Esophagus squamous epithelium (tissue), 5 donors: ENCODE data around the gene INMT. TPM values are rescaled to one million over a fixed set of nuclear protein-coding genes. Genes with fewer than 3 reads are reported as not detected.

Experiments
- DNase-seq: peaks from one replicate; lab custom pipeline; 2025; lab: John Stamatoyannopoulos, UW
- H3K27ac ChIP-seq, 4 donors: fragments of 200-600 bp; sonication (generic); one replicate each; pipeline ENCODE4 v1.5.1; 2016 to 2019; ENCODE audit warnings: mild to moderate bottlenecking in 1 of 4
- H3K27me3 ChIP-seq, 4 donors: fragments of 200-600 bp; sonication (generic); 1 replicate in 3 of 4; 2 replicates in 1 of 4; pipeline versions ENCODE4 v1.5.1 to v1.6.0; 2017 to 2021; ENCODE audit warnings: antibody characterized with exemption in 1 of 4
- H3K36me3 ChIP-seq, 3 donors: fragments of 200-600 bp; sonication (generic); one replicate each; pipeline ENCODE4 v1.5.1; 2016 to 2019
- H3K4me1 ChIP-seq, 3 donors: fragments of 200-600 bp; sonication (generic); one replicate each; pipeline ENCODE4 v1.5.1; 2017 to 2019
- H3K4me3 ChIP-seq, 4 donors: fragments of 200-600 bp; sonication (generic); 1 replicate in 3 of 4; 2 replicates in 1 of 4; pipeline ENCODE4 v1.5.1; 2016 to 2019; ENCODE audit warnings: mild to moderate bottlenecking in 2 of 4, moderate library complexity in 1 of 4
- H3K9me3 ChIP-seq, 3 donors: fragments of 200-600 bp; sonication (generic); one replicate each; pipeline ENCODE4 v1.5.1; 2016 to 2019
- POLR2A ChIP-seq, 4 donors: fragments of 450-650 bp; IDR thresholded peaks; one replicate each; pipeline ENCODE4 v1.6.1; 2017; ENCODE audit warnings: antibody characterized with exemption in 4 of 4, mild to moderate bottlenecking in 4 of 4, moderate library complexity in 3 of 4
- WGBS, 2 donors: methylation state at CpG; one replicate each; pipeline ENCODE4 v1.1.5; 2018; 5-methylcytosine and 5-hydroxymethylcytosine counted together
- intact Hi-C: fragments of 100-400 bp; cut with DNase I; formaldehyde crosslinking; loops from one replicate; pipeline ENCODE4 v1.15.0; 2022
- total RNA-seq, 4 donors: library from RNA; depleted of rRNA; stranded (reverse); fragments of >200 nt; gene quantifications; one replicate each; pipeline ENCODE4 v1.1.0, GENCODE V29; 2016
- TF ChIP-seq, protein P1 (sequence below), 6 experiments: fragments of 450-650 bp in 4 of 6; fragments of 200-600 bp in 2 of 6; sonication (generic) in 2 of 6; IDR thresholded peaks; one replicate each; pipeline ENCODE4 v1.5.1; 2016 to 2019; ENCODE audit warnings: antibody characterized with exemption in 6 of 6, mild to moderate bottlenecking in 4 of 6, moderate library complexity in 4 of 6
- donor health status: DM: yes; HTN: yes; CAD: no.

Gene INMT
- total RNA-seq, 4 donors from 2014 or later: 0.76 to 40.2 (median 7.8) TPM

DNA sequence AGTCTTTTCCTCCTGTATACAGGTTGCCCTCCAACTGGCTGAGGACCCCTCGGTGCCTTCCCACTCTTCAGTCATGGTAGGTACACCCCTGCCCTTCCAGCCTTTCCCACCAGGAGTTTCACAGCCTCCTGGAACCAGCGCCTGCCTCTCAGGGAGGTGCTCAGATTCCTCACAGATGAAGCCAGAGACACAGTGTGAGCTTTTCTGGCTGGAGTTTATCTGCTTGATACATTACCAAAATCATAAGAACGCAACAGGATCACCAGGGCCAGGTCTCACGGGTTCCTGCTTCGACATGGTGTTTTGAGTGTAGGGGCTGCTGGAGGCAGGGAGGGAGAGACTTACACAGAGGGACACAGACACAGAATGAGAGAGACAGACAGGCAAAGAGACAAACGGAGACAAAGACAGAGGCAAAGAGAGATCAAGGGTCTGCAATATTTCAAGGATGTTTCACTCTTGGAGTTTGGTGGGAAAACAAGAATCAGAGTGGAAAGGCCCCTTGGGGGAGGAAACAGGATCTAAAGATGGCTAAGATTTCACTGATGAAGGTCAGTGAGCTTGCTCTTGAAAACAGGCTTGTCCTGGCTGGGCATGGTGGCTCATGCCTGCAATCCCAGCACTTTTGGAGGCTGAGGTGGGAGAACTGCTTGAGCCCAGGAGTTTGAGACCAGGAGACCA, 6.5 kb upstream of the INMT start:
- Histone ChIP-seq H3K27ac (no peak overlapping the region), H3K4me3 (no peak overlapping the region), H3K4me1 (peaks cover 0 to 17% (median 7%) of the 10 kb centered on the region in 3 donors), H3K27me3 (no peaks in the 10 kb centered on the region), H3K9me3 (no peaks in the 10 kb centered on the region), H3K36me3 (no peaks in the 10 kb centered on the region)
- intact Hi-C loops: no loop called here
- TF ChIP-seq, protein P1, sequence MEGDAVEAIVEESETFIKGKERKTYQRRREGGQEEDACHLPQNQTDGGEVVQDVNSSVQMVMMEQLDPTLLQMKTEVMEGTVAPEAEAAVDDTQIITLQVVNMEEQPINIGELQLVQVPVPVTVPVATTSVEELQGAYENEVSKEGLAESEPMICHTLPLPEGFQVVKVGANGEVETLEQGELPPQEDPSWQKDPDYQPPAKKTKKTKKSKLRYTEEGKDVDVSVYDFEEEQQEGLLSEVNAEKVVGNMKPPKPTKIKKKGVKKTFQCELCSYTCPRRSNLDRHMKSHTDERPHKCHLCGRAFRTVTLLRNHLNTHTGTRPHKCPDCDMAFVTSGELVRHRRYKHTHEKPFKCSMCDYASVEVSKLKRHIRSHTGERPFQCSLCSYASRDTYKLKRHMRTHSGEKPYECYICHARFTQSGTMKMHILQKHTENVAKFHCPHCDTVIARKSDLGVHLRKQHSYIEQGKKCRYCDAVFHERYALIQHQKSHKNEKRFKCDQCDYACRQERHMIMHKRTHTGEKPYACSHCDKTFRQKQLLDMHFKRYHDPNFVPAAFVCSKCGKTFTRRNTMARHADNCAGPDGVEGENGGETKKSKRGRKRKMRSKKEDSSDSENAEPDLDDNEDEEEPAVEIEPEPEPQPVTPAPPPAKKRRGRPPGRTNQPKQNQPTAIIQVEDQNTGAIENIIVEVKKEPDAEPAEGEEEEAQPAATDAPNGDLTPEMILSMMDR (IDR thresholded peaks at IDR 0.05): no peak
- TF ChIP-seq POLR2A (IDR thresholded peaks at IDR 0.05): no peak
- DNase-seq: no peak
- 80 to 82% methylated on average over 5 to 6 of the region's 6 CpGs for WGBS, 2 donors

DNA sequence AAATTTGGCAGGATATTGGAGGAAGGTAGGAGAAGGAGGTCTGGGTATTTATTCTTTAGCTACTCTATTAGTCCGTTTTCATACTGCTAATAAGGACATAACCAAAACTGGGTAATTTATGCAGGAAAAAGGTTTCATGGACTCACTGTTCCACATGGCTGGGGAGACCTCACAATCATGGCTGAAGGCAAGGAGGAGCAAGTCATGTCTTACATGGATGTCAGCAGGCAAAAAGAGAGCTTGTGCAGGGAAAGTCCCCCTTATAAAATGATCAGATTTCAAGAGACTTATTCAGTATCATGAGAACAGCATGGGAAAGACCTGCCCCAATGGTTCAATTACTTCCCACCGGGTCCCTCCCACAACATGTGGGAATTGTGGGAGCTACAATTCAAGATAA, 1.9 kb upstream of the INMT start:
- Histone ChIP-seq H3K36me3 (no peaks in the 10 kb centered on the region), H3K27ac (peak overlapping the region in 3 of 4 donors; percentile 79 to 90 (median 82)), H3K9me3 (no peaks in the 10 kb centered on the region), H3K4me1 (peaks cover 7 to 41% (median 17%) of the 10 kb centered on the region in 3 donors), H3K4me3 (no peak overlapping the region), H3K27me3 (no peaks in the 10 kb centered on the region)
- DNase-seq: no peak
- WGBS, 2 donors: 88 to 92% methylated on average over 2 of the region's 2 CpGs
- intact Hi-C loops: no loop called here
- no peak for TF ChIP-seq POLR2A (IDR thresholded peaks at IDR 0.05)
- TF ChIP-seq, protein P1 (IDR thresholded peaks at IDR 0.05): no peak

DNA sequence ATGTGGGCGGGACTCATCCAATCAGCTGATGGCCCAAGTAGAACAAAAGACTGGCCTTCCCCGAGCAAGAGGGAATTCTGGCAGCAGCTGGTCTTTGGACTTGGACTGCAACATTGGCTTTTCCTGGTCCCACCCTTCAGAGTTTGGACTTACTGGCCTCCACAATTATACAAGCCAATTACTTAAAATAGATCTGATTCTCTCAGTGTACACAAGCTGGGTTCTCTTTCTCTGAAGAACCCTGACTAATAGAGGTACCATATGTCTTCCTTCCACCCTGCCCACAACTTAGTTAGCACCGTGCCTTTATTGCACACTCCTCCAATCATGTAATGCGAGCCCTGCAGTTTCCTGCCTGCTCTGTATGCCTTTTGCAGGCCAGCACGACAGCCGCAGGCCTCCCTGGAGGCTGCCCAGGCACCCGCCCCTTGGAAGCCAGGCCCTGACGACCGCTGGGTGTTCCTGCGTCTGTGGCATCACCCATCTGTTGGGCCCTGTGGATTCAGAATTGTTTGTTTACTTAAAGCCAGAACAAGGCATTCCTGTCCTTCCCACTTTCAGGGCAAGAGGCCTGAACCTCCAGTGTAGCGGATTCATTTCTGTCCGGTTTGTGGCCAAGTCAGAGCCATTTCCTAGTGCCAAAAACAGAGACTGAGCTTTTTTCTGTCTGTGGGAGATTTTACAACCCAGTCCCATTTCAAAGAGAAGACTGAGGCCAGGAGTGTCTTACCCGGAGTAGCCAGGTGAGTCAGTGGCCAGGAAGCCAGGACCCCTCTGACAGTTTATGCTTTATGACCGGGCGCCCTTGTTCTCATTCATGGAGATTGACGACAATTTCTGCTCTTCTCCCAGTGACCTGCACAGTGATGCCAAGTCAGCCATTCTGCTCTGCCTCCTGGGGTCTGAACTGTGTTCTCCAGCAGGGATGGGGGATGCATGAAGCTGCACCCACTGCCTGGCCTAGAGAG, 968 bp upstream of the INMT start:
- 52 to 71% methylated on average over 8 to 10 of the region's 16 CpGs for WGBS, 2 donors
- DNase-seq: no peak
- Histone ChIP-seq H3K27me3 (no peaks in the 10 kb centered on the region), H3K4me3 (peak overlapping the region in 2 of 4 donors; percentile 42 to 51), H3K4me1 (peaks cover 7 to 50% (median 17%) of the 10 kb centered on the region in 3 donors), H3K9me3 (no peaks in the 10 kb centered on the region), H3K27ac (peak overlapping the region; percentile 61 to 90 (median 80)), H3K36me3 (no peaks in the 10 kb centered on the region)
- intact Hi-C loops: no loop called here
- no peak for TF ChIP-seq POLR2A (IDR thresholded peaks at IDR 0.05)
- TF ChIP-seq, protein P1 (IDR thresholded peaks at IDR 0.05): no peak

DNA sequence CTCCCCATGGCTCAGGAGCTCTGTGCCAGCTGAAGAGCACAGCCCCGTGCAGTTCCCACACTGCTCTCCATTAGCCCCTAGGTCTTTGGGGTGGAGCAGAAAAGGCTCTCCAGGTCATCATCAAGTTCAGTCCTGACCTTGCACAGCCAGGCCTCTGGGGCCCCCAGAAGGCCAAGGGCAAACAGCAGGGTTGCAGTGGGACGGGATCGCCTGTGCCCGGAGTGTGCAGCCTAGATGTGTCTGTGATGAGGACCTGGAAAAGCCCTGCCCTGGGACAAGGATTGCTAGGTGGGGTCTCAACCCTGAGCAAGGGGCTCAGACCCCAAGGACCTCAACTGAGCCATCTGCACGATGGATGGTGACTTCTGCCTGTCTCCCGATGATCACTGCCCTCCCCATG, 549 bp downstream of the INMT start:
- no peak for DNase-seq
- Histone ChIP-seq H3K27ac (peak overlapping the region; percentile 61 to 90 (median 80)), H3K36me3 (no peaks in the 10 kb centered on the region), H3K27me3 (no peaks in the 10 kb centered on the region), H3K4me1 (peaks cover 7 to 58% (median 23%) of the 10 kb centered on the region in 3 donors), H3K9me3 (no peaks in the 10 kb centered on the region), H3K4me3 (peak overlapping the region; percentile 12 to 51 (median 36))
- intact Hi-C loops: no loop called here
- TF ChIP-seq, protein P1 (IDR thresholded peaks at IDR 0.05): no peak
- no peak for TF ChIP-seq POLR2A (IDR thresholded peaks at IDR 0.05)
- WGBS, 2 donors: 72% methylated on average over 3 of the region's 6 CpGs; no CpG with 5 or more reads in 1 of the 2 donors
